ENCODE results near the gene MAPKAPK2.

The MAPKAPK2 gene

GRCh38 chr1:206782448-206782847, 97.7 kb downstream of the MAPKAPK2 start:
- TF ChIP-seq RAD21 (IDR thresholded peaks at IDR 0.05; ENCODE audit: low read depth) (no peak), NFIC (IDR thresholded peaks at IDR 0.05) (no peak), EGR1 (IDR thresholded peaks at IDR 0.05) (no peak), REST (IDR thresholded peaks at IDR 0.05; ENCODE audit: low read depth) (no peak), CEBPB (IDR thresholded peaks at IDR 0.05) (no peak), TAF1 (IDR thresholded peaks at IDR 0.05; ENCODE audit: low read depth) (no peak), ZBTB7A (IDR thresholded peaks at IDR 0.05; ENCODE audit: low read depth) (no peak), TEAD4 (IDR thresholded peaks at IDR 0.05) (no peak)

- no peak for TF ChIP-seq CREB1 (IDR thresholded peaks at IDR 0.05; ENCODE audit: low read depth)
- no peak for TF ChIP-seq EP300 (IDR thresholded peaks at IDR 0.05; ENCODE audit: borderline replicate concordance)
- TF ChIP-seq TAF1 (IDR thresholded peaks at IDR 0.05; ENCODE audit: low read depth): no peak
- TF ChIP-seq REST (IDR thresholded peaks at IDR 0.05; ENCODE audit: low read depth): no peak
- TF ChIP-seq RAD21 (IDR thresholded peaks at IDR 0.05; ENCODE audit: low read depth): no peak
- no peak for TF ChIP-seq EGR1 (IDR thresholded peaks at IDR 0.05)
- TF ChIP-seq YY1 (IDR thresholded peaks at IDR 0.05; ENCODE audit: low read depth): no peak
- TF ChIP-seq TEAD4 (IDR thresholded peaks at IDR 0.05): no peak
- TF ChIP-seq MAX (IDR thresholded peaks at IDR 0.05): no peak
- TF ChIP-seq CEBPB (IDR thresholded peaks at IDR 0.05): no peak
- no peak for TF ChIP-seq ZBTB7A (IDR thresholded peaks at IDR 0.05; ENCODE audit: low read depth)
- TF ChIP-seq TCF12 (IDR thresholded peaks at IDR 0.05; ENCODE audit: low read depth): no peak
- no peak for TF ChIP-seq NFIC (IDR thresholded peaks at IDR 0.05)
Observed at GRCh38 chr1:206783506-206783905, 98.8 kb downstream of the MAPKAPK2 start.
